ENCODE results near the gene ITGAL.

DNA sequence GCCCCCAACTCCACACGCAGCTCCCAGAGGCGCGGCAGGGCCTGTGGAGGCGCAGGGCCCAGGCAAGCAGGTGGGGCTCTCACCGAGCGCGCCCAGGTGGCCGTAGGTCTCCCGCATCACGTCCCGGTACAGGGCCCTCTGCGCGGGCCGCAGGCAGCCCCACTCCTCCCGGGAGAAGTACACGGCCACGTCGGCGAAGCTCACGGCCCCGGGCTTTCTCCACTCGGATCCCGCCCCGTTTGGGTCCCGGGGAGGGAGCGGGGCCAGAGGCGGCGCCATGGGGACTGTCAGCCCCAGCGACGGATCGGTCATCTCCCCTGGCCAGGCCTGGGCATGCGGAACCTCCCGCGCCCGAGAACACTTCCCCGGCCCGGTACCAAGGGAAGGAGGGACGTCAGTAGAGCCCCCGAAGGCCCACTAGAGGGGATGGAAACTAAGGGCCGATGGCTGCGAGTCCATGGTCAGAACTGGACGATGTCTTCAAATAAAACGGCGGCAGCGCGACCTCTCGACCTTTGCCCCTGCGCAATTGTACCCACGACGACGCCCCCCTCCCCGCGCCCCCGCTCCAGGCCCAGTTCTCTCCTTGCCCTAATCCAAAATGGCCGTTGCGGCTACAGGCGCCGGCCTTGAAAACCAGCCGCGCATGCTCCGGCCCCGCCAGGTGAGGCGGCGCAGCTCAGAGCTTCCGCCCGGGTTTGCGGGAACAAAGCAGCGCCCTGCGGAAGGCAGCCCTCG, 62.0 kb downstream of the ITGAL start, which contains the start of gene ZNF747:
- TF ChIP-seq, protein P1, sequence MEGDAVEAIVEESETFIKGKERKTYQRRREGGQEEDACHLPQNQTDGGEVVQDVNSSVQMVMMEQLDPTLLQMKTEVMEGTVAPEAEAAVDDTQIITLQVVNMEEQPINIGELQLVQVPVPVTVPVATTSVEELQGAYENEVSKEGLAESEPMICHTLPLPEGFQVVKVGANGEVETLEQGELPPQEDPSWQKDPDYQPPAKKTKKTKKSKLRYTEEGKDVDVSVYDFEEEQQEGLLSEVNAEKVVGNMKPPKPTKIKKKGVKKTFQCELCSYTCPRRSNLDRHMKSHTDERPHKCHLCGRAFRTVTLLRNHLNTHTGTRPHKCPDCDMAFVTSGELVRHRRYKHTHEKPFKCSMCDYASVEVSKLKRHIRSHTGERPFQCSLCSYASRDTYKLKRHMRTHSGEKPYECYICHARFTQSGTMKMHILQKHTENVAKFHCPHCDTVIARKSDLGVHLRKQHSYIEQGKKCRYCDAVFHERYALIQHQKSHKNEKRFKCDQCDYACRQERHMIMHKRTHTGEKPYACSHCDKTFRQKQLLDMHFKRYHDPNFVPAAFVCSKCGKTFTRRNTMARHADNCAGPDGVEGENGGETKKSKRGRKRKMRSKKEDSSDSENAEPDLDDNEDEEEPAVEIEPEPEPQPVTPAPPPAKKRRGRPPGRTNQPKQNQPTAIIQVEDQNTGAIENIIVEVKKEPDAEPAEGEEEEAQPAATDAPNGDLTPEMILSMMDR (IDR thresholded peaks at IDR 0.05) = peak in 1 of 4 donors; percentile 10
- TF ChIP-seq POLR2A (IDR thresholded peaks at IDR 0.05) = peak; percentile 69
